CD14-positive monocyte (primary cell): Measurements from ENCODE around the gene BID. TPM values are rescaled to one million over a fixed set of nuclear protein-coding genes. Genes with fewer than 3 reads are reported as not detected.

Experiments used
- DNase-seq, 3 donors: peaks; one replicate each; pipeline ENCODE4 v3.0.0-alpha.2; 2011 to 2022
- H2AFZ ChIP-seq: 2 replicates; pipeline ENCODE4 v1.6.0; 2012; ENCODE audit warnings: mild to moderate bottlenecking, low read depth, low read length, inconsistent platforms; ENCODE audit not compliant: insufficient read depth, poor library complexity, severe bottlenecking
- H3K27ac ChIP-seq, 2 donors: 1 replicate in 1 of 2; 2 replicates in 1 of 2; pipeline ENCODE4 v1.5.1; 2012 to 2013; ENCODE audit warnings: low read length in 2 of 2, control low read depth in 1 of 2, inconsistent platforms in 1 of 2, low read depth in 1 of 2, mild to moderate bottlenecking in 1 of 2
- H3K27me3 ChIP-seq, 2 donors: one replicate each; pipeline versions ENCODE4 v1.6.0 to v1.6.1; 2011 to 2013; ENCODE audit warnings: low read length in 2 of 2; ENCODE audit not compliant: control insufficient read depth in 2 of 2, insufficient read depth in 2 of 2
- H3K36me3 ChIP-seq, 2 donors: replicated peaks in 1 of 2; 1 replicate in 1 of 2; 2 replicates in 1 of 2; pipeline versions ENCODE4 v1.5.1 to v1.6.1; 2012 to 2013; ENCODE audit warnings: low read length in 2 of 2, control low read depth in 1 of 2, inconsistent platforms in 1 of 2, mild to moderate bottlenecking in 1 of 2; ENCODE audit not compliant: insufficient read depth in 2 of 2, control insufficient read depth in 1 of 2
- H3K4me1 ChIP-seq, 2 donors: 1 replicate in 1 of 2; 2 replicates in 1 of 2; pipeline versions ENCODE4 v1.5.1 to v1.6.1; 2012 to 2013; ENCODE audit warnings: low read length in 2 of 2, control low read depth in 1 of 2, inconsistent platforms in 1 of 2, mild to moderate bottlenecking in 1 of 2, moderate library complexity in 1 of 2; ENCODE audit not compliant: insufficient read depth in 2 of 2, control insufficient read depth in 1 of 2
- H3K4me2 ChIP-seq: replicated peaks from 2 replicates; pipeline ENCODE3; 2012; ENCODE audit warnings: low read length, moderate library complexity, mild to moderate bottlenecking; ENCODE audit not compliant: poor library complexity, severe bottlenecking; ENCODE audit errors: extremely low read depth
- H3K4me3 ChIP-seq, 3 experiments: fragments of 200-600 bp in 1 of 3; sonication (generic) in 1 of 3; replicated peaks in 1 of 3; 1 replicate in 2 of 3; 2 replicates in 1 of 3; pipeline ENCODE4 v1.5.1; 2011 to 2013; ENCODE audit warnings: low read length in 3 of 3, mild to moderate bottlenecking in 3 of 3, control low read depth in 2 of 3, low read depth in 2 of 3, inconsistent platforms in 1 of 3, moderate library complexity in 1 of 3
- H3K79me2 ChIP-seq: 2 replicates; pipeline ENCODE4 v1.6.0; 2012; ENCODE audit warnings: mild to moderate bottlenecking, control low read depth, inconsistent platforms, low read length, moderate library complexity; ENCODE audit not compliant: insufficient read depth
- H3K9ac ChIP-seq: 2 replicates; pipeline ENCODE4 v1.6.0; 2017; ENCODE audit warnings: low read length, mild to moderate bottlenecking; ENCODE audit not compliant: insufficient read depth, poor library complexity, severe bottlenecking
- H3K9me3 ChIP-seq, 2 donors: replicated peaks in 1 of 2; 1 replicate in 1 of 2; 2 replicates in 1 of 2; pipeline versions ENCODE4 v1.5.1 to v1.6.1; 2012 to 2013; ENCODE audit warnings: low read length in 2 of 2, control low read depth in 1 of 2; ENCODE audit not compliant: control insufficient read depth in 1 of 2, insufficient read depth in 1 of 2
- H4K20me1 ChIP-seq: 2 replicates; pipeline ENCODE4 v1.6.0; 2012; ENCODE audit warnings: mild to moderate bottlenecking, low read length, control low read depth, moderate library complexity; ENCODE audit not compliant: insufficient read depth
- H3K27ac Mint-ChIP-seq, 7 donors: one replicate each; pipeline ENCODE4 v1.8.0; 2020; ENCODE audit warnings: mild to moderate bottlenecking in 7 of 7, mixed read lengths in 7 of 7, moderate library complexity in 6 of 7, inconsistent platforms in 2 of 7
- H3K27me3 Mint-ChIP-seq, 3 donors: one replicate each; pipeline ENCODE4 v1.8.0; 2021 to 2022; ENCODE audit warnings: low read depth in 3 of 3, mild to moderate bottlenecking in 3 of 3, mixed read lengths in 3 of 3, moderate library complexity in 3 of 3, inconsistent platforms in 1 of 3
- H3K36me3 Mint-ChIP-seq, 2 donors: one replicate each; pipeline ENCODE4 v1.8.0; 2020; ENCODE audit warnings: mixed read lengths in 2 of 2, inconsistent platforms in 1 of 2, mild to moderate bottlenecking in 1 of 2
- H3K4me1 Mint-ChIP-seq: one replicate; pipeline ENCODE4 v1.8.0; 2020; ENCODE audit warnings: mild to moderate bottlenecking, mixed read lengths
- H3K4me3 Mint-ChIP-seq, 2 donors: one replicate each; pipeline ENCODE4 v1.8.0; 2020; ENCODE audit warnings: mild to moderate bottlenecking in 2 of 2, mixed read lengths in 2 of 2, moderate library complexity in 1 of 2
- H3K9me3 Mint-ChIP-seq, 7 donors: one replicate each; pipeline ENCODE4 v1.8.0; 2020 to 2022; ENCODE audit warnings: mixed read lengths in 7 of 7, mild to moderate bottlenecking in 6 of 7, moderate library complexity in 6 of 7, inconsistent platforms in 2 of 7
- CTCF ChIP-seq: fragments of 200-600 bp; IDR thresholded peaks from one replicate; pipeline ENCODE4 v1.8.0; 2022; ENCODE audit warnings: antibody characterized with exemption, mild to moderate bottlenecking
- WGBS: methylation state at CpG from one replicate; pipeline ENCODE4 v1.1.5; 2013; ENCODE audit warnings: missing lambda C conversion rate; ENCODE audit not compliant: insufficient coverage; 5-methylcytosine and 5-hydroxymethylcytosine counted together
- intact Hi-C, 2 donors: fragments of 100-400 bp; cut with micrococcal nuclease; formaldehyde crosslinking; loops; one replicate each; pipeline versions ENCODE4 v1.15.0 to v1.15.1; 2023
- polyA plus RNA-seq, 3 donors: library from polyadenylated mRNA; depleted of rRNA in 1 of 3; unstranded in 2 of 3; stranded (reverse) in 1 of 3; fragments of 300-500 nt in 2 of 3; fragments of >200 nt in 1 of 3; fragmentation: Illumina TruSeq in 2 of 3; gene quantifications; 1 replicate in 2 of 3; 2 replicates in 1 of 3; pipeline ENCODE4 v1.2.3, GENCODE V29; 2012 to 2021

The BID gene
- polyA plus RNA-seq, 3 donors = 199 to 423 (median 391) TPM

GRCh38 chr22:17724241-17724640 is 50.0 kb downstream of the BID start:
- H3K36me3 Mint-ChIP-seq = peaks cover 28 to 56% of the 10 kb centered on the region in 2 donors
- H3K9ac ChIP-seq = no peak overlapping the region
- no peak for DNase-seq
- no peak overlapping the region for H3K4me3 ChIP-seq
- peaks cover 34% of the 10 kb centered on the region for H3K4me1 Mint-ChIP-seq
- peaks cover 14 to 16% of the 10 kb centered on the region in 2 donors for H3K4me1 ChIP-seq
- peaks cover 0 to 3% (median 0%) of the 10 kb centered on the region in 3 donors for H3K27me3 Mint-ChIP-seq
- H3K27ac Mint-ChIP-seq = peak overlapping the region in 4 of 7 donors; percentile 33 to 72 (median 58)
- no peak for TF ChIP-seq CTCF
- peaks cover 6% of the 10 kb centered on the region for H3K79me2 ChIP-seq
- H2AFZ ChIP-seq = no peak overlapping the region
- intact Hi-C loops = no loop called here
- whole genome bisulfite sequencing = no CpG with 5 or more reads among the region's 5 CpGs
- H3K27me3 ChIP-seq = no peaks in the 10 kb centered on the region
- H3K36me3 ChIP-seq = peaks cover 24 to 30% of the 10 kb centered on the region in 2 donors
- H4K20me1 ChIP-seq = peaks cover 19% of the 10 kb centered on the region
- peaks cover 0 to 2% (median 0%) of the 10 kb centered on the region in 7 donors for H3K9me3 Mint-ChIP-seq
- no peaks in the 10 kb centered on the region for H3K9me3 ChIP-seq
- no peak overlapping the region for H3K27ac ChIP-seq
- H3K4me2 ChIP-seq = no peak overlapping the region
- no peak overlapping the region for H3K4me3 Mint-ChIP-seq

GRCh38 chr22:17719911-17720310 is 54.4 kb downstream of the BID start:
- H3K36me3 Mint-ChIP-seq = peaks cover 20 to 58% of the 10 kb centered on the region in 2 donors
- WGBS = 100% methylated on average over 1 of the region's 5 CpGs
- H3K27ac Mint-ChIP-seq = no peak overlapping the region
- H3K27me3 Mint-ChIP-seq = peaks cover 0 to 3% (median 0%) of the 10 kb centered on the region in 3 donors
- no peak overlapping the region for H3K4me3 Mint-ChIP-seq
- H3K4me2 ChIP-seq = no peak overlapping the region
- H3K27me3 ChIP-seq = no peaks in the 10 kb centered on the region
- no peak overlapping the region for H3K9ac ChIP-seq
- no peak for TF ChIP-seq CTCF
- no peaks in the 10 kb centered on the region for H3K4me1 ChIP-seq
- H3K36me3 ChIP-seq = peaks cover 3 to 20% of the 10 kb centered on the region in 2 donors
- H4K20me1 ChIP-seq = peaks cover 4% of the 10 kb centered on the region
- H3K27ac ChIP-seq = no peak overlapping the region
- peaks cover 13% of the 10 kb centered on the region for H3K4me1 Mint-ChIP-seq
- H2AFZ ChIP-seq = no peak overlapping the region
- H3K9me3 ChIP-seq = no peaks in the 10 kb centered on the region
- DNase-seq = no peak
- intact Hi-C loops = no loop called here
- no peak overlapping the region for H3K4me3 ChIP-seq
- H3K9me3 Mint-ChIP-seq = peaks cover 0 to 2% (median 0%) of the 10 kb centered on the region in 7 donors
- peaks cover 5% of the 10 kb centered on the region for H3K79me2 ChIP-seq
